ACC112 (cell line): Measurements from ENCODE around the gene PPP2CA.
"Not testable (repeated sequence)": the region's sequence is repeated elsewhere in the genome, so short reads cannot be mapped to it uniquely, and the experiment has no call there.

Experiments
- H2AFZ ChIP-seq: fragments of 200-600 bp; sonication (generic); one replicate; pipeline ENCODE4 v1.6.0; 2017; ENCODE audit warnings: antibody characterized with exemption, low read length; ENCODE audit not compliant: unreplicated experiment
- H3K27ac ChIP-seq: fragments of 200-600 bp; sonication (generic); 2 replicates; pipeline ENCODE4 v1.5.1; 2014; ENCODE audit warnings: low read depth, mild to moderate bottlenecking, antibody characterized with exemption, low read length, moderate library complexity
- H3K27me3 ChIP-seq: fragments of 200-600 bp; sonication (generic); 2 replicates; pipeline ENCODE4 v1.6.1; 2014; ENCODE audit warnings: mild to moderate bottlenecking, antibody characterized with exemption, low read length, moderate library complexity, mixed read lengths; ENCODE audit not compliant: insufficient read depth
- H3K36me3 ChIP-seq: fragments of 200-600 bp; sonication (generic); 2 replicates; pipeline ENCODE4 v1.6.1; 2016; ENCODE audit warnings: mild to moderate bottlenecking, antibody characterized with exemption, low read length, moderate library complexity, mixed read lengths; ENCODE audit not compliant: insufficient read depth
- H3K4me1 ChIP-seq: fragments of 200-600 bp; sonication (generic); one replicate; pipeline ENCODE4 v1.6.1; 2016; ENCODE audit warnings: low read length, mixed read lengths; ENCODE audit not compliant: insufficient read depth, unreplicated experiment, control insufficient read depth
- H3K4me3 ChIP-seq: fragments of 200-600 bp; sonication (generic); 2 replicates; pipeline ENCODE4 v1.5.1; 2014; ENCODE audit warnings: mild to moderate bottlenecking, low read depth, low read length
- H3K79me2 ChIP-seq: fragments of 200-600 bp; sonication (generic); one replicate; pipeline ENCODE4 v1.6.0; 2016; ENCODE audit warnings: low read length; ENCODE audit not compliant: control insufficient read depth, unreplicated experiment, insufficient read depth

PPP2CA gene

GRCh38 chr5:134225780-134226440 lies at the start of gene PPP2CA:
TSS of gene PPP2CA (minus strand) at chr5:134226073. CDS start at chr5:134225861, 212 bp downstream.
- Histone ChIP-seq H3K79me2 (peaks cover 54% of the 10 kb centered on the region), H3K4me1 (peaks cover 27% of the 10 kb centered on the region), H3K4me3 (peak within 1 kb of the TSS; percentile 88), H2AFZ (peak within 1 kb of the TSS; percentile 84), H3K27ac (peak within 1 kb of the TSS; percentile 94), H3K27me3 (no peaks in the 10 kb centered on the region), H3K36me3 (peaks cover 14% of the 10 kb centered on the region; the same call in 1 of the 2 replicates)

GRCh38 chr5:134273642-134274395 lies 47.9 kb upstream of the PPP2CA start:
- Histone ChIP-seq H3K79me2 (no peaks in the 10 kb centered on the region), H3K27ac (no peak overlapping the region)

GRCh38 chr5:134271059-134271458 lies 45.2 kb upstream of the PPP2CA start:
- Histone ChIP-seq H3K79me2 (no peaks in the 10 kb centered on the region), H3K4me3 (no peak overlapping the region), H3K4me1 (peaks cover 5% of the 10 kb centered on the region), H3K27ac (no peak overlapping the region), H3K27me3 (no peaks in the 10 kb centered on the region), H3K36me3 (no peaks in the 10 kb centered on the region), H2AFZ (no peak overlapping the region)

More at GRCh38 chr5:134273642-134274395, 47.9 kb upstream of the PPP2CA start:
- Histone ChIP-seq H3K27me3 (no peaks in the 10 kb centered on the region), H2AFZ (no peak overlapping the region), H3K4me3 (no peak overlapping the region), H3K36me3 (no peaks in the 10 kb centered on the region), H3K4me1 (no peaks in the 10 kb centered on the region)

- H3K27me3 ChIP-seq, result no peaks in the 10 kb centered on the region
- H2AFZ ChIP-seq, result no peak overlapping the region
- H3K36me3 ChIP-seq, result no peaks in the 10 kb centered on the region
- H3K4me1 ChIP-seq, result peaks cover 5% of the 10 kb centered on the region
- H3K27ac ChIP-seq, result no peak overlapping the region
- no peak overlapping the region for H3K4me3 ChIP-seq
- no peaks in the 10 kb centered on the region for H3K79me2 ChIP-seq
These were observed 43.0 kb upstream of the PPP2CA start for GRCh38 chr5:134268919-134269318.

- no peaks in the 10 kb centered on the region for H3K79me2 ChIP-seq
- H3K27me3 ChIP-seq, result no peaks in the 10 kb centered on the region
- no peak overlapping the region for H2AFZ ChIP-seq
- no peaks in the 10 kb centered on the region for H3K36me3 ChIP-seq
- H3K4me1 ChIP-seq, result peaks cover 5% of the 10 kb centered on the region
- H3K4me3 ChIP-seq, result no peak overlapping the region
- no peak overlapping the region for H3K27ac ChIP-seq
These were observed 42.2 kb upstream of the PPP2CA start for GRCh38 chr5:134268019-134268601.

GRCh38 chr5:134267366-134268018 lies 41.6 kb upstream of the PPP2CA start:
- Histone ChIP-seq H3K27me3 (no peaks in the 10 kb centered on the region), H3K36me3 (no peaks in the 10 kb centered on the region), H3K4me3 (no peak overlapping the region), H2AFZ (peak overlapping the region; percentile 1), H3K4me1 (peaks cover 5% of the 10 kb centered on the region), H3K79me2 (no peaks in the 10 kb centered on the region), H3K27ac (no peak overlapping the region)

GRCh38 chr5:134263801-134264200 lies 37.9 kb upstream of the PPP2CA start:
- Histone ChIP-seq H3K79me2 (no peaks in the 10 kb centered on the region), H3K27ac (no peak overlapping the region), H2AFZ (no peak overlapping the region), H3K4me1 (peaks cover 5% of the 10 kb centered on the region), H3K4me3 (no peak overlapping the region), H3K36me3 (no peaks in the 10 kb centered on the region), H3K27me3 (no peaks in the 10 kb centered on the region)

GRCh38 chr5:134262629-134263028 lies 36.8 kb upstream of the PPP2CA start:
- not testable (repeated sequence) for H3K36me3 ChIP-seq, H3K4me1 ChIP-seq, H3K27me3 ChIP-seq, H3K79me2 ChIP-seq, H3K27ac ChIP-seq, H2AFZ ChIP-seq, H3K4me3 ChIP-seq

- Histone ChIP-seq H3K4me3 (no peak overlapping the region), H3K27ac (no peak overlapping the region), H3K79me2 (no peaks in the 10 kb centered on the region), H2AFZ (no peak overlapping the region), H3K27me3 (no peaks in the 10 kb centered on the region), H3K4me1 (peaks cover 17% of the 10 kb centered on the region), H3K36me3 (no peaks in the 10 kb centered on the region)
These were observed 33.0 kb upstream of the PPP2CA start for GRCh38 chr5:134258896-134259295.

- Histone ChIP-seq H2AFZ (no peak overlapping the region), H3K79me2 (no peaks in the 10 kb centered on the region)
These were observed 31.3 kb upstream of the PPP2CA start for GRCh38 chr5:134257176-134257575.

More at GRCh38 chr5:134257176-134257575, 31.3 kb upstream of the PPP2CA start:
- no peaks in the 10 kb centered on the region for H3K27me3 ChIP-seq
- H3K27ac ChIP-seq, result no peak overlapping the region
- H3K4me1 ChIP-seq, result peaks cover 30% of the 10 kb centered on the region
- no peak overlapping the region for H3K4me3 ChIP-seq
- no peaks in the 10 kb centered on the region for H3K36me3 ChIP-seq
